ENCODE data around the gene SH3BGR. TPM values are rescaled to one million over a fixed set of nuclear protein-coding genes. Genes with fewer than 3 reads are reported as not detected.
A peak's percentile ranks its signal among the peaks of the same experiment; 100 is the strongest.

The SH3BGR gene
- total and polyA plus RNA-seq, 12 donors: 87.8 to 243 (median 144) TPM

DNA sequence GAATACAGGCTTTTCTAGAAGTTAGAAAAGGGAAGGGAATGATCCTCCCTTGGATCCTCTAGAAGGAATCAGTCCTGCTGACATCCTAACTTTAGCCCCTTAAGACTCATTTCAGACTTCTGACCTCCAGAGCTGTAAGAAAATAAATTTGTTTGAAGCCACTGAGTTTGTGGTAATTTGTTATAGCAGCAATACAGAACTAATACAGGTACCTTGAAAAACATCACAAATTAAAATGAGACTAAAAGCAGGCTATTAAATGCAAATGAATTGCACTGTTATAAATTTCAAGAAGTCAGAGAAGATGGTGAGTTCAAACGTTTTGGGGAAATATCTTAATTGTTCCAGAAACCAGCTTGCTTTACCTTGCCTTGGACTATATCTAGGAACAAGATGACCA, 12.5 kb upstream of the SH3BGR start:
- intact Hi-C loops (cut with DNase I): no loop called here
- H3K4me3 ChIP-seq: no peak overlapping the region
- TF ChIP-seq, protein P1, sequence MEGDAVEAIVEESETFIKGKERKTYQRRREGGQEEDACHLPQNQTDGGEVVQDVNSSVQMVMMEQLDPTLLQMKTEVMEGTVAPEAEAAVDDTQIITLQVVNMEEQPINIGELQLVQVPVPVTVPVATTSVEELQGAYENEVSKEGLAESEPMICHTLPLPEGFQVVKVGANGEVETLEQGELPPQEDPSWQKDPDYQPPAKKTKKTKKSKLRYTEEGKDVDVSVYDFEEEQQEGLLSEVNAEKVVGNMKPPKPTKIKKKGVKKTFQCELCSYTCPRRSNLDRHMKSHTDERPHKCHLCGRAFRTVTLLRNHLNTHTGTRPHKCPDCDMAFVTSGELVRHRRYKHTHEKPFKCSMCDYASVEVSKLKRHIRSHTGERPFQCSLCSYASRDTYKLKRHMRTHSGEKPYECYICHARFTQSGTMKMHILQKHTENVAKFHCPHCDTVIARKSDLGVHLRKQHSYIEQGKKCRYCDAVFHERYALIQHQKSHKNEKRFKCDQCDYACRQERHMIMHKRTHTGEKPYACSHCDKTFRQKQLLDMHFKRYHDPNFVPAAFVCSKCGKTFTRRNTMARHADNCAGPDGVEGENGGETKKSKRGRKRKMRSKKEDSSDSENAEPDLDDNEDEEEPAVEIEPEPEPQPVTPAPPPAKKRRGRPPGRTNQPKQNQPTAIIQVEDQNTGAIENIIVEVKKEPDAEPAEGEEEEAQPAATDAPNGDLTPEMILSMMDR (IDR thresholded peaks at IDR 0.05): no peak
- no peaks in the 10 kb centered on the region for H3K27me3 ChIP-seq
- DNase-seq: no peak
- WGBS, 2 donors: 35 to 46% methylated on average over 1 of the region's 1 CpG
- H3K4me1 ChIP-seq: peaks cover 0 to under 1% (median 0%) of the 10 kb centered on the region in 9 donors
- H3K9me3 ChIP-seq: no peaks in the 10 kb centered on the region
- H3K36me3 ChIP-seq: no peaks in the 10 kb centered on the region
- ATAC-seq: no peak
- no peak overlapping the region for H3K27ac ChIP-seq

DNA sequence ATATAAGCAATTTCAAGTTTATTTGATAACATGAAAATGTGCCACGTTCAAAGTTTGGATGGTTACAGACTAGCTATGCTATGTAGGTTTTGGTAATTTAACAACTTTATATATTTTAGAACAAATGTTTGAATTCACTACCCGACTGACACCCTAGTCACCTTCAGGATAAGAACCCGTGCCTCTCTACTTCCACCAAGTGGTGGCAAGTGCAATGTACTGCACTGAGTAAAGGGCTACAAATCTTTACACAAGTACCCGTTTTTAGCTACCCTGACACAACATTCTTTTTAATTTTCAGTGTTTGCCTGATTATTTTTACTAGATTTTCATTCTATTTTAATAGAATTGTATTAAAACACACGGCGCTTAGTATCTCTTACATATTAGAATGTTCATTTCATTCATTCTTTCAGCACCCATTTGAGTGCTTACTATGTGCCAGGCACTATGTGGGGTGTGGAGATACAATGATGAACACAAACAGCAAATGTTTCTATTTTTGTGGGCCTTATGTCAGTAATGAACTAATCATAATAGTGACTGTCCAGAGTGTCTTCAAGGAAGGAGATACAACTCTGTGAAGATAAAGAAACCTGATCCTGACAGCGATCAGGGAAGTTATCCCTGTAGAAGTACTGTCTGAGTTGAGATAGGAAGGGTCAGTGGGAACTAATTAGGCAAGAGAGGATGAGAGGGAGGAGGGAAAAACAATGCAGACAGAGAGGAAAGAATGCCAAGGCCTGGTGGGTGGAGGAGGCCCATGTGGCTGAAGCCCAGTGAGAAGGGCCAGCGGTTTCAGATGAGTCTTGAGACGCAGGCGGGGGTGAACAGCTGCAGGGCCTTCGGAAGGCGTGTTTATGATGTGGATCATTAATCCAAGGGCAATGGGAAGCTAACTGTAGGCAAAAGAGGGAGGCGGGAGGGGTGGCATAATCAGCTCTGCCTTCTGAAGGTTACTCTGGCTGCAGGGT, 10.0 kb upstream of the SH3BGR start:
- no peaks in the 10 kb centered on the region for H3K36me3 ChIP-seq
- intact Hi-C loops (cut with DNase I): loop anchor here in 2 of 10 donors (10.0 kb wide), 1 partner anchor 127 kb away; the partner anchor contains the start of gene BRWD1 (in 2 of the 2)

DNA sequence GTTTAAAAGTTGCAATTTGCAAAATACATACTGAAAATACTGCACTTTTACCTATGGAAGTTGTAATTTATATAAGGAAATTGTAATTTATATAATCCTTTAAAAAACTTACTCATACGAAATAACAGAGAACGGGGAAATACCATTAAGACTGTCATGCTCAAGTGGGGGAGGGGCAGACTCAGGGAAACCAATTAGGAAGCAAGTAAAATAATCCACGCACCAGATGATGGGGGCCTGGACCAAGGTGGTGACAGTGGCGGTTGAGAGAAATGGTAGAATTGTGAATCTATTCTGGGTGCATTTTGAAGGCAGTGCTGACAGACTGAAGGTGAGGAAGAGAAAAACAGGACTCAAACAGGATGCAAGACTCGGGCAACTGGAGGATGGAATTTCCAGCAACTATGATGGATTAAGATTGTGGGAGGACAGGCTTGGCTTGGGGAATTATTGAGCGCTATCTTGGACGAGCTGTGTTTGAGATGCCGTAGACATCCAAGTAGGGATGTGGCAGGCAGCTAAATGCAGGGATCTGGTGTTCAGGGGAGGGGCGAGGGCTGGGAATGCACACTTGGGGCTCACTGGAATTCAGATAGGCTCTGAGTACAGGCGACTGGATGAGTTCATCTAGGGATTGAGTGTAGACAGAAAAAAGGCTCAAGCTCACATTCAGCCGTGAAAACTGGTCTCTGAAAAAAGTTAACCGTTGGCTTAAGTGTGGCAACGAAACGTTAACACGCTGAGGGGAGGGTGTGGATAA, 7.2 kb upstream of the SH3BGR start:
- intact Hi-C loops (cut with DNase I): loop anchor here in 2 of 10 donors (10.0 kb wide), 1 partner anchor 130 kb away; the partner anchor contains the start of gene BRWD1 (in 2 of the 2)
- no peak for DNase-seq
- Histone ChIP-seq H3K4me3 (peak overlapping the region in 9 of 10 donors; percentile 66 to 96 (median 90)), H3K4me1 (peaks cover 4 to 22% (median 11%) of the 10 kb centered on the region in 9 donors), H3K9me3 (peaks cover 0 to 6% (median 0%) of the 10 kb centered on the region in 11 donors), H3K27ac (peak overlapping the region in 9 of 10 donors; percentile 85 to 97 (median 95)), H3K36me3 (no peaks in the 10 kb centered on the region), H3K27me3 (no peaks in the 10 kb centered on the region)
- TF ChIP-seq, protein P1 (IDR thresholded peaks at IDR 0.05): no peak
- ATAC-seq: peak in 7 of 8 donors; percentile 9 to 33 (median 23)
- 5 to 9% methylated on average over 15 of the region's 15 CpGs for WGBS, 2 donors

More for the DNA sequence above, 10.0 kb upstream of the SH3BGR start:
- Histone ChIP-seq H3K27ac (no peak overlapping the region), H3K9me3 (no peaks in the 10 kb centered on the region), H3K27me3 (no peaks in the 10 kb centered on the region), H3K4me3 (no peak overlapping the region), H3K4me1 (peaks cover 4 to 20% (median 11%) of the 10 kb centered on the region in 9 donors)
- TF ChIP-seq, protein P1 (IDR thresholded peaks at IDR 0.05): peak; percentile 36 to 76 (median 67)
- no peak for ATAC-seq
- 51 to 54% methylated on average over 13 of the region's 13 CpGs for WGBS, 2 donors
- DNase-seq: no peak

Data from heart right ventricle (tissue), 16 donors.